HepG2 (cell line): Measurements from ENCODE around the gene ARHGDIA. TPM values are rescaled to one million over a fixed set of nuclear protein-coding genes. Genes with fewer than 3 reads are reported as not detected.
A peak's percentile ranks its signal among the peaks of the same experiment; 100 is the strongest.

Source experiments
- HES4 ChIP-seq: sonication (generic); formaldehyde crosslinking; IDR thresholded peaks from 2 replicates; pipeline ENCODE4 v1.9.0; 2021; ENCODE audit warnings: mild to moderate bottlenecking, missing genetic modification reagents, borderline replicate concordance
- KAT7 ChIP-seq: IDR thresholded peaks from 2 replicates; pipeline ENCODE4 v1.6.1; 2018; ENCODE audit warnings: borderline replicate concordance, missing compliant biosample characterization
- MIER3 ChIP-seq: IDR thresholded peaks from 2 replicates; pipeline ENCODE4 v1.6.1; 2016; ENCODE audit warnings: missing compliant biosample characterization, borderline replicate concordance
- PTBP1 ChIP-seq: fragments of 200-400 bp; formaldehyde crosslinking; IDR thresholded peaks from 2 replicates; pipeline ENCODE4 v1.6.1; 2018; ENCODE audit warnings: low read length, low read depth; ENCODE audit not compliant: poor library complexity, severe bottlenecking
- RFX5 ChIP-seq: IDR thresholded peaks from 2 replicates; pipeline ENCODE4 v1.6.1; 2011; ENCODE audit warnings: low read depth, low read length, improper control_type of control experiment
- SMAD1 ChIP-seq: sonication (generic); formaldehyde crosslinking; IDR thresholded peaks from 2 replicates; pipeline ENCODE4 v1.4.0; 2020; ENCODE audit warnings: missing genetic modification reagents, low read depth, mild to moderate bottlenecking, borderline replicate concordance
- TARDBP ChIP-seq: sonication (generic); formaldehyde crosslinking; IDR thresholded peaks from 2 replicates; pipeline ENCODE4 v1.8.0; 2022; ENCODE audit warnings: mild to moderate bottlenecking, missing genetic modification reagents
- U2AF2 ChIP-seq: fragments of 200-400 bp; formaldehyde crosslinking; IDR thresholded peaks from 2 replicates; pipeline ENCODE4 v1.6.1; 2017; ENCODE audit warnings: low read depth, mild to moderate bottlenecking, low read length
- ZBTB38 ChIP-seq: sonication (generic); formaldehyde crosslinking; IDR thresholded peaks from 2 replicates; pipeline ENCODE4 v1.5.1; 2020; ENCODE audit warnings: mild to moderate bottlenecking, missing genetic modification reagents
- ZFY ChIP-seq: sonication (generic); formaldehyde crosslinking; IDR thresholded peaks from 2 replicates; pipeline ENCODE4 v1.4.0; 2020; ENCODE audit warnings: missing genetic modification reagents
- ZFYVE20 ChIP-seq: sonication (generic); formaldehyde crosslinking; IDR thresholded peaks from 2 replicates; pipeline ENCODE4 v1.8.0; 2023; ENCODE audit warnings: low read depth, mild to moderate bottlenecking, moderate library complexity, missing genetic modification reagents, borderline replicate concordance
- ZNF256 ChIP-seq: sonication (generic); formaldehyde crosslinking; conservative IDR thresholded peaks from 2 replicates; pipeline ENCODE4 v1.4.0; 2020; ENCODE audit warnings: missing genetic modification reagents
- ZNF446 ChIP-seq: sonication (generic); formaldehyde crosslinking; IDR thresholded peaks from 2 replicates; pipeline ENCODE4 v1.5.0; 2020; ENCODE audit warnings: mild to moderate bottlenecking, missing genetic modification reagents
- ZNF564 ChIP-seq: sonication (generic); formaldehyde crosslinking; IDR thresholded peaks from 2 replicates; pipeline ENCODE4 v1.8.1; 2023; ENCODE audit warnings: mild to moderate bottlenecking, missing genetic modification reagents
- ZNF780A ChIP-seq: sonication (generic); formaldehyde crosslinking; IDR thresholded peaks from 2 replicates; pipeline ENCODE4 v1.8.0; 2022; ENCODE audit warnings: mild to moderate bottlenecking, missing genetic modification reagents, moderate library complexity
- ZNF790 ChIP-seq: sonication (generic); formaldehyde crosslinking; IDR thresholded peaks from 2 replicates; pipeline ENCODE4 v1.8.0; 2022; ENCODE audit warnings: missing genetic modification reagents, mild to moderate bottlenecking, borderline replicate concordance
- polyA plus RNA-seq, 8 experiments: library from polyadenylated mRNA; depleted of rRNA in 3 of 8; stranded (reverse) in 7 of 8; unstranded in 1 of 8; fragments of >200 nt; fragmentation: Illumina TruSeq in 4 of 8; extraction: Trizol in 4 of 8; gene quantifications; 2 replicates each; pipeline versions ENCODE4 v1.2.1 to v1.2.3, GENCODE V29; 2011 to 2016; ENCODE audit warnings: low read depth in 4 of 8, missing spikeins in 1 of 8, mixed read lengths in 1 of 8; ENCODE audit not compliant: insufficient read depth in 1 of 8
- total RNA-seq, 5 experiments: library from RNA; depleted of rRNA; stranded (reverse); fragments of >200 nt; fragmentation: Illumina TruSeq; extraction: Trizol; gene quantifications; 2 replicates each; pipeline ENCODE4 v1.2.3, GENCODE V29; 2016; ENCODE audit warnings: low read depth in 1 of 5
- TF ChIP-seq, protein P1 (sequence below): sonication (generic); formaldehyde crosslinking; IDR thresholded peaks from 2 replicates; pipeline ENCODE4 v1.8.1; 2023; ENCODE audit warnings: mild to moderate bottlenecking, missing genetic modification reagents
- TF ChIP-seq, protein P2 (sequence below): sonication (generic); formaldehyde crosslinking; IDR thresholded peaks from 2 replicates; pipeline ENCODE4 v1.5.1; 2020; ENCODE audit warnings: mild to moderate bottlenecking, moderate library complexity, missing genetic modification reagents
- TF ChIP-seq, protein P3 (sequence below): sonication (generic); formaldehyde crosslinking; IDR thresholded peaks from 2 replicates; pipeline ENCODE4 v1.4.0; 2020; ENCODE audit warnings: missing genetic modification reagents, borderline replicate concordance
- TF ChIP-seq, protein P4 (sequence below): fragments of 450-650 bp; IDR thresholded peaks from 2 replicates; pipeline ENCODE4 v1.6.1; 2017
- TF ChIP-seq, protein P5 (sequence below): sonication (generic); formaldehyde crosslinking; IDR thresholded peaks from 2 replicates; pipeline ENCODE4 v1.5.1; 2020; ENCODE audit warnings: missing genetic modification reagents, mild to moderate bottlenecking, borderline replicate concordance

The ARHGDIA gene
- total and polyA plus RNA-seq, 2 of the 13 experiments (the other 11 are each of a cell fraction or from before 2014, with no cell fraction given), result 40.0 to 64.0 TPM

DNA sequence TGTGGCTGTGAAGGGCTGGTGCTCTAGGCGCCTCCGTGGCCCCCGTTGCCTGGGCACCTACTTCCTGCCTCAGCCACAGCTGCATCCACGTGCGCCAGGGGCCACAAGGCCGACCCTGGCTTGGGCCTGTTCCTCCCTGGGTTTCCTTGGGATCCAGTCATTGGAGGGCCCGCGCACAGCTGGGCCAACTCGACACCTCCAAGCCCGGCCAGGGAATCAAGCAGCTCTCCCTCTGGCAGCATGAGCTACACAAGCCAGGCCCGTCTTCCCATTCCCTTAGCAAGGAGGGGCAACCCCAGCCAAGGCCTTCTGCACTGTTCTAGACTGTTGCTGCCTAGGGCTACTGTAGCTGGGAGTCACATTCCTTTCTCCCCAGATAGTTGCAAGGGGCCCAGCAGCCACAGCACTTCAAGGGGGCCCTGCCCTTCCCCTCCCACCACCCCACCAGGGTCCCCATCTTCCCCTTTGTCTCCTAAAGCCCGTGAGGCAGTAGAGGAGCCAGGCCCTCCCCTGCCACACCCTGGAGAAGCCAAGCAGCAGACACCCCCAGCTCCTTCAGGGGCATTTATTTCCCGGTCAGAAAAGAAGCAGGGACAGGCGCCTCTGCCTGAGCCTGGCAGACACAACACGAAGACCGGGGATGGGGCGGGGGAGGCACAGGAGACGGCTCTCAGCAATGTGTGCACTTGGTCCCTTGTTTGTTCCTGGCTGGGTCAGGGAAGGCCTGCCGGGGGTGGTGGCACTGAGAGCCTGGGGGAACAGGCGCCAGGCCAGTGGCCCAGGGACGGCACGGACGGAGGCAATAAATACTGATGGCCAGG, 3.8 kb downstream of the ARHGDIA start (continued):
- TF ChIP-seq, protein P1, sequence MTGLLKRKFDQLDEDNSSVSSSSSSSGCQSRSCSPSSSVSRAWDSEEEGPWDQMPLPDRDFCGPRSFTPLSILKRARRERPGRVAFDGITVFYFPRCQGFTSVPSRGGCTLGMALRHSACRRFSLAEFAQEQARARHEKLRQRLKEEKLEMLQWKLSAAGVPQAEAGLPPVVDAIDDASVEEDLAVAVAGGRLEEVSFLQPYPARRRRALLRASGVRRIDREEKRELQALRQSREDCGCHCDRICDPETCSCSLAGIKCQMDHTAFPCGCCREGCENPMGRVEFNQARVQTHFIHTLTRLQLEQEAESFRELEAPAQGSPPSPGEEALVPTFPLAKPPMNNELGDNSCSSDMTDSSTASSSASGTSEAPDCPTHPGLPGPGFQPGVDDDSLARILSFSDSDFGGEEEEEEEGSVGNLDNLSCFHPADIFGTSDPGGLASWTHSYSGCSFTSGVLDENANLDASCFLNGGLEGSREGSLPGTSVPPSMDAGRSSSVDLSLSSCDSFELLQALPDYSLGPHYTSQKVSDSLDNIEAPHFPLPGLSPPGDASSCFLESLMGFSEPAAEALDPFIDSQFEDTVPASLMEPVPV (CRISPR knock-in tag), result 0 out of 2 replicates have a peak, but pooled peaks have one; percentile 34
- TF ChIP-seq, protein P2, sequence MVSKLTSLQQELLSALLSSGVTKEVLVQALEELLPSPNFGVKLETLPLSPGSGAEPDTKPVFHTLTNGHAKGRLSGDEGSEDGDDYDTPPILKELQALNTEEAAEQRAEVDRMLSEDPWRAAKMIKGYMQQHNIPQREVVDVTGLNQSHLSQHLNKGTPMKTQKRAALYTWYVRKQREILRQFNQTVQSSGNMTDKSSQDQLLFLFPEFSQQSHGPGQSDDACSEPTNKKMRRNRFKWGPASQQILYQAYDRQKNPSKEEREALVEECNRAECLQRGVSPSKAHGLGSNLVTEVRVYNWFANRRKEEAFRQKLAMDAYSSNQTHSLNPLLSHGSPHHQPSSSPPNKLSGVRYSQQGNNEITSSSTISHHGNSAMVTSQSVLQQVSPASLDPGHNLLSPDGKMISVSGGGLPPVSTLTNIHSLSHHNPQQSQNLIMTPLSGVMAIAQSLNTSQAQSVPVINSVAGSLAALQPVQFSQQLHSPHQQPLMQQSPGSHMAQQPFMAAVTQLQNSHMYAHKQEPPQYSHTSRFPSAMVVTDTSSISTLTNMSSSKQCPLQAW (CRISPR knock-in tag), result peak; percentile 51; the same call in 1 of the 2 replicates
- TF ChIP-seq ZFY (peak; percentile 72), KAT7 (CRISPR knock-in tag) (no peak), ZNF780A (CRISPR knock-in tag) (peak; percentile 30; the same call in 1 of the 2 replicates), RFX5 (no peak), MIER3 (CRISPR knock-in tag) (no peak), ZNF446 (CRISPR knock-in tag) (no peak), TARDBP (peak; percentile 68), ZFYVE20 (peak; percentile 26; the same call in 1 of the 2 replicates), PTBP1 (peak; percentile 61), U2AF2 (peak; percentile 91), HES4 (CRISPR knock-in tag) (peak; percentile 52; the same call in 1 of the 2 replicates), SMAD1 (CRISPR knock-in tag) (peak; percentile 75; the same call in 1 of the 2 replicates), ZNF564 (peak; percentile 88; the same call in 1 of the 2 replicates), ZNF790 (CRISPR knock-in tag) (peak; percentile 76; the same call in 1 of the 2 replicates), ZBTB38 (CRISPR knock-in tag) (peak; percentile 98), ZNF256 (CRISPR knock-in tag) (peak; percentile 91; the same call in 1 of the 2 replicates)
- TF ChIP-seq, protein P3, sequence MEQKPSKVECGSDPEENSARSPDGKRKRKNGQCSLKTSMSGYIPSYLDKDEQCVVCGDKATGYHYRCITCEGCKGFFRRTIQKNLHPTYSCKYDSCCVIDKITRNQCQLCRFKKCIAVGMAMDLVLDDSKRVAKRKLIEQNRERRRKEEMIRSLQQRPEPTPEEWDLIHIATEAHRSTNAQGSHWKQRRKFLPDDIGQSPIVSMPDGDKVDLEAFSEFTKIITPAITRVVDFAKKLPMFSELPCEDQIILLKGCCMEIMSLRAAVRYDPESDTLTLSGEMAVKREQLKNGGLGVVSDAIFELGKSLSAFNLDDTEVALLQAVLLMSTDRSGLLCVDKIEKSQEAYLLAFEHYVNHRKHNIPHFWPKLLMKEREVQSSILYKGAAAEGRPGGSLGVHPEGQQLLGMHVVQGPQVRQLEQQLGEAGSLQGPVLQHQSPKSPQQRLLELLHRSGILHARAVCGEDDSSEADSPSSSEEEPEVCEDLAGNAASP (CRISPR knock-in tag), result 0 out of 2 replicates have a peak, but pooled peaks have one; percentile 22
- TF ChIP-seq, protein P4, sequence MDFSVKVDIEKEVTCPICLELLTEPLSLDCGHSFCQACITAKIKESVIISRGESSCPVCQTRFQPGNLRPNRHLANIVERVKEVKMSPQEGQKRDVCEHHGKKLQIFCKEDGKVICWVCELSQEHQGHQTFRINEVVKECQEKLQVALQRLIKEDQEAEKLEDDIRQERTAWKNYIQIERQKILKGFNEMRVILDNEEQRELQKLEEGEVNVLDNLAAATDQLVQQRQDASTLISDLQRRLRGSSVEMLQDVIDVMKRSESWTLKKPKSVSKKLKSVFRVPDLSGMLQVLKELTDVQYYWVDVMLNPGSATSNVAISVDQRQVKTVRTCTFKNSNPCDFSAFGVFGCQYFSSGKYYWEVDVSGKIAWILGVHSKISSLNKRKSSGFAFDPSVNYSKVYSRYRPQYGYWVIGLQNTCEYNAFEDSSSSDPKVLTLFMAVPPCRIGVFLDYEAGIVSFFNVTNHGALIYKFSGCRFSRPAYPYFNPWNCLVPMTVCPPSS, result no peak
- TF ChIP-seq, protein P5, sequence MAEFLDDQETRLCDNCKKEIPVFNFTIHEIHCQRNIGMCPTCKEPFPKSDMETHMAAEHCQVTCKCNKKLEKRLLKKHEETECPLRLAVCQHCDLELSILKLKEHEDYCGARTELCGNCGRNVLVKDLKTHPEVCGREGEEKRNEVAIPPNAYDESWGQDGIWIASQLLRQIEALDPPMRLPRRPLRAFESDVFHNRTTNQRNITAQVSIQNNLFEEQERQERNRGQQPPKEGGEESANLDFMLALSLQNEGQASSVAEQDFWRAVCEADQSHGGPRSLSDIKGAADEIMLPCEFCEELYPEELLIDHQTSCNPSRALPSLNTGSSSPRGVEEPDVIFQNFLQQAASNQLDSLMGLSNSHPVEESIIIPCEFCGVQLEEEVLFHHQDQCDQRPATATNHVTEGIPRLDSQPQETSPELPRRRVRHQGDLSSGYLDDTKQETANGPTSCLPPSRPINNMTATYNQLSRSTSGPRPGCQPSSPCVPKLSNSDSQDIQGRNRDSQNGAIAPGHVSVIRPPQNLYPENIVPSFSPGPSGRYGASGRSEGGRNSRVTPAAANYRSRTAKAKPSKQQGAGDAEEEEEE (CRISPR knock-in tag), result 0 out of 2 replicates have a peak, but pooled peaks have one; percentile 67
